Kidney (tissue), 14 donors: ENCODE results near the gene HOXC11. TPM values are rescaled to one million over a fixed set of nuclear protein-coding genes. Genes with fewer than 3 reads are reported as not detected.
A peak's percentile ranks its signal among the peaks of the same experiment; 100 is the strongest.

Source experiments
- DNase-seq, 5 donors: peaks; one replicate each; pipeline ENCODE4 v3.0.0-alpha.2; 2013 to 2020
- FAIRE-seq: peaks from 2 replicates; lab custom pipeline; 2012; peaks lifted over from hg19 to GRCh38; lab: Jason Lieb, UNC
- H3K27ac ChIP-seq, 2 donors: one replicate each; pipeline ENCODE4 v1.7.0; 2013; ENCODE audit warnings: low read depth in 2 of 2, low read length in 2 of 2, inconsistent platforms in 1 of 2
- H3K27me3 ChIP-seq: one replicate; pipeline ENCODE4 v1.7.1; 2013; ENCODE audit warnings: low read length, inconsistent platforms; ENCODE audit not compliant: control insufficient read depth, insufficient read depth
- H3K36me3 ChIP-seq, 3 donors: one replicate each; pipeline versions ENCODE4 v1.7.0 to v1.7.1; 2013; ENCODE audit warnings: low read length in 3 of 3, control low read depth in 1 of 3, inconsistent platforms in 1 of 3; ENCODE audit not compliant: insufficient read depth in 3 of 3, control insufficient read depth in 2 of 3
- H3K4me1 ChIP-seq, 3 donors: one replicate each; pipeline versions ENCODE4 v1.7.0 to v1.7.1; 2013; ENCODE audit warnings: low read length in 3 of 3, inconsistent platforms in 1 of 3, low read depth in 1 of 3; ENCODE audit not compliant: control insufficient read depth in 2 of 3, insufficient read depth in 2 of 3
- H3K4me3 ChIP-seq, 3 donors: one replicate each; pipeline versions ENCODE4 v1.7.0 to v1.8.1; 2013; ENCODE audit warnings: low read length in 3 of 3, control low read depth in 1 of 3, inconsistent platforms in 1 of 3
- H3K9ac ChIP-seq, 3 donors: one replicate each; pipeline versions ENCODE4 v1.7.0 to v1.7.1; 2013; ENCODE audit warnings: low read length in 3 of 3, control low read depth in 1 of 3, inconsistent platforms in 1 of 3
- H3K9me3 ChIP-seq, 3 donors: one replicate each; pipeline versions ENCODE4 v1.7.0 to v1.7.1; 2013; ENCODE audit warnings: low read length in 3 of 3, control low read depth in 1 of 3, inconsistent platforms in 1 of 3; ENCODE audit not compliant: control insufficient read depth in 2 of 3, insufficient read depth in 1 of 3
- intact Hi-C: fragments of 100-400 bp; cut with DNase I; formaldehyde crosslinking; loops from one replicate; pipeline ENCODE4 v1.11.1; 2022
- polyA plus RNA-seq: library from polyadenylated mRNA; stranded (reverse); fragments of 350-450 nt; fragmentation: Illumina TruSeq; extraction: RNeasy Lipid Tissue Mini Kit (QIAGEN cat#74804); gene quantifications from one replicate; pipeline ENCODE4 v1.2.3, GENCODE V29; 2014; ENCODE audit warnings: low read depth, low replicate concordance; ENCODE audit not compliant: insufficient read depth
- total RNA-seq: library from RNA; stranded (reverse); fragmentation: NEBNext Ultra II Directional; extraction: Animal tissue kit (Norgen Biotek cat#: 25700); gene quantifications from one replicate; pipeline ENCODE4 v1.2.1, GENCODE V29; 2021
- TF ChIP-seq, protein P1 (sequence below): IDR thresholded peaks from 3 replicates; pipeline ENCODE4 v1.5.1; 2012; ENCODE audit warnings: mild to moderate bottlenecking, moderate library complexity, borderline replicate concordance; ENCODE audit not compliant: insufficient read depth; ENCODE audit errors: extremely low read depth
- donor health status: control.
- donor health status: control.
- donor health status: control.
- donor health status: control.
- donor health status: control.
- donor health status: DM: yes; HTN: yes; CAD: no.
- donor health status: Normal renal cell carcinoma (clear cell type).

Gene HOXC11
- total and polyA plus RNA-seq, 2 donors from 2014 or later = 0.75 to 1.4 TPM

DNA sequence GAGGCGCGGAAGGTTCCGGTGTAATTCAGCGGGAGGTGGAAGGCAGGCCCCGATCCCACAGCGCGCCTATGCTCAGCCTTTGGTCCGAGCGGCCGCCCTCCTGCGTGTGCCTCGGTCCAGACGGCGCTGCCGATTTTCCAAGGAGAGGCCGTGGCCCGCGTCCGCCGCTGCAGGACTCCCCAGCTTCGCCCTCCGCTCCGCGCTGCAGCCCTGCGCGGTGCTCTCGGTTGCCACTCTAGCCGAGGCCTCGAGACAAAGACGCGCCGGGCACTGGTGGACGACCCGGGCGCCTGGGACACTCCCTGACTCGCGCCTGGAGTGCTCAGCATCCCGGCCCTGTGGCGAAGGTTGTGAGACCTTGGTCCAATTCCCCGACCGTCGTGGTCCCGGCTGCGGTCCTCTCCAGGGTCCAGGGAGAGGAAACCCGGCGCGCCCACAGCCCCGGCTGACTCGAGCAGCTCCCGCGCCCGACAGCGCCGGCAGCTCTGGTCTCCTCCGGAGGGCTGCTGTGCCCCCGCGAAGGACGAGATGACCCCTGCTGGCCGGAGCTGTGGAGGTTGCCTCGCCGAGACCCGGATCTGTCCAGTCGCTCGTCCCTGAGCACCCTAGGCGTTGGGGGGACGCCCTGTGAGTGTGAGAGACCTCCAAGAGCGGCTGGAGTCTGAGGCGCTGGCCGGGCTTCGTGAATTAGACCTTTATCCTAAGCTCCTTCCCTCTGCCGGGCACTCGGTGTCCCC lies 11.7 kb upstream of the HOXC11 start:
- intact Hi-C loops = no loop called here
- Histone ChIP-seq H3K27me3 (peaks cover 80% of the 10 kb centered on the region), H3K4me3 (no peak overlapping the region), H3K36me3 (no peaks in the 10 kb centered on the region), H3K27ac (no peak overlapping the region), H3K9me3 (no peaks in the 10 kb centered on the region), H3K4me1 (no peaks in the 10 kb centered on the region), H3K9ac (no peak overlapping the region)
- no peak for FAIRE-seq
- DNase-seq = peak in 1 of 5 donors; percentile 68
- TF ChIP-seq, protein P1, sequence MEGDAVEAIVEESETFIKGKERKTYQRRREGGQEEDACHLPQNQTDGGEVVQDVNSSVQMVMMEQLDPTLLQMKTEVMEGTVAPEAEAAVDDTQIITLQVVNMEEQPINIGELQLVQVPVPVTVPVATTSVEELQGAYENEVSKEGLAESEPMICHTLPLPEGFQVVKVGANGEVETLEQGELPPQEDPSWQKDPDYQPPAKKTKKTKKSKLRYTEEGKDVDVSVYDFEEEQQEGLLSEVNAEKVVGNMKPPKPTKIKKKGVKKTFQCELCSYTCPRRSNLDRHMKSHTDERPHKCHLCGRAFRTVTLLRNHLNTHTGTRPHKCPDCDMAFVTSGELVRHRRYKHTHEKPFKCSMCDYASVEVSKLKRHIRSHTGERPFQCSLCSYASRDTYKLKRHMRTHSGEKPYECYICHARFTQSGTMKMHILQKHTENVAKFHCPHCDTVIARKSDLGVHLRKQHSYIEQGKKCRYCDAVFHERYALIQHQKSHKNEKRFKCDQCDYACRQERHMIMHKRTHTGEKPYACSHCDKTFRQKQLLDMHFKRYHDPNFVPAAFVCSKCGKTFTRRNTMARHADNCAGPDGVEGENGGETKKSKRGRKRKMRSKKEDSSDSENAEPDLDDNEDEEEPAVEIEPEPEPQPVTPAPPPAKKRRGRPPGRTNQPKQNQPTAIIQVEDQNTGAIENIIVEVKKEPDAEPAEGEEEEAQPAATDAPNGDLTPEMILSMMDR = no peak

DNA sequence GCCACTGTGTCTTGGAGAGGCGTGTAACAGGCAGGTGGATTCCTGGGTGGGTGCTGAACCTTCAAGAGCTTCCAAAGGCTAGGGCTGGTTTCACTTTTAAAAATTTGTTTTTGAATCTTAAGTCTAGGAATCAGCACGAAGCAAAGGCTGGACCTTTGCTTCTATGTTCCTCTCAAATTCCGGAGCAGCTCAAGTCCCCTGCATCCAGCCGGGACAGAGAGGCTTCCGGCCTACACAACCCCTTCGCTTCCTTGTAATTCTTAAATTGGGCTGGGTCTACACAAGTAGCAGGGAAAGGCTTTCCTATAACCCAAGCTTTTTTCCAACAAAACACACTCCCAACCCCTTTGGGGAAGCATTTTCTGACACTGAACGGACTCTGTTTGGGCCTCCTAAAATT lies 9.9 kb upstream of the HOXC11 start:
- no peaks in the 10 kb centered on the region for H3K36me3 ChIP-seq
- no peaks in the 10 kb centered on the region for H3K9me3 ChIP-seq
- H3K9ac ChIP-seq = no peak overlapping the region
- H3K4me1 ChIP-seq = no peaks in the 10 kb centered on the region
- intact Hi-C loops = no loop called here
- no peak for FAIRE-seq
- no peak overlapping the region for H3K4me3 ChIP-seq
- peaks cover 78% of the 10 kb centered on the region for H3K27me3 ChIP-seq
- no peak for DNase-seq
- no peak overlapping the region for H3K27ac ChIP-seq
- TF ChIP-seq, protein P1 = no peak

DNA sequence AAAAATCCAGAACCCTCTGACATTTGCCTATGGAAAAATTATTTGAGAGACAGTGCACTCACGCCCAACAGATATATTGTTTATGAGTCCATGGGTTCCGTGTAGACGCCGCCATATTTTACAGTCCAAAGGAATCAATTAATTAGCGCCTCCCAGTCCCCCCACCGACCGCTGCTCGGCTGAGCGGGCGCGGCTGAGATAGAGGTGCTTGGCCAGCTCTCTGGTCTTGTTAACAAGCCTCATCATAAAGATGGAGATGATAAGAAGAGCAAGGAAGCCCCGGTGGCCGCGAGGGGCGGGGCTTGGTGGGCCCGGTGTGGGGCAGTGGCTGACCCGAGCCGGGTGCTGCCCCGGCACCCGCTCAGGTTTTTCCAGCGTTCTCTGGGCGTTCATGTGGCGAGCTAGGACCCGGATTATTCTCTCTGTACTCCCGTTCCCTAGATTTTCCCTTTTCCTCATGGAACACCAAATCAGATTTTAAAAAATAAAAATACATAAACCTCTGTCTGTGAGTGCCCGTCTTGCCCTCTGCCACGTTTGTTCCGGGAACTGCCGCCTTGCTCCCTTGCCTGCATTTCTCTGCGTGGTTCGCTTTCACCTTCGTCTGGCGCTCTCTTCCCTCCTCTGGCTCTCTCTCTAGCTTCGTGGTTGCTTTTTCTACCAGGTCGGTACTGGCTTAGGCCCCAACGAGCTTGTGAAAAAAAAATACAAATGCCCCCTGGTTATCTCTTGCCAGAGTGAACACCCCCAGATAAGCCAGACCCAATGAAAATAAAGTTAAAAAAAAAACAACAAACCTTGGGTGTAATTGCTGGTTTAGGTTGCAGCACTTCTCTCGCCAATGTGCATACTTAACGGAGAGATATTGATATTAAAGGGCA lies 9.3 kb upstream of the HOXC11 start:
- H3K4me3 ChIP-seq = no peak overlapping the region
- peak in 1 of 5 donors; percentile 65 for DNase-seq
- intact Hi-C loops = no loop called here

More for the DNA sequence above, 9.3 kb upstream of the HOXC11 start:
- H3K36me3 ChIP-seq = no peaks in the 10 kb centered on the region
- no peak for FAIRE-seq
- no peak overlapping the region for H3K9ac ChIP-seq
- H3K27me3 ChIP-seq = peaks cover 75% of the 10 kb centered on the region
- no peaks in the 10 kb centered on the region for H3K9me3 ChIP-seq
- no peaks in the 10 kb centered on the region for H3K4me1 ChIP-seq
- H3K27ac ChIP-seq = no peak overlapping the region
- TF ChIP-seq, protein P1 = no peak
